Dedifferentiated amniotic fluid mesenchymal stem cell (primary cell): Measurements from ENCODE around the gene PTGR1.
"Not testable (repeated sequence)": the region's sequence is repeated elsewhere in the genome, so short reads cannot be mapped to it uniquely, and the experiment has no call there.

Experiments
- DNase-seq: peaks from one replicate; pipeline ENCODE4 v3.0.0-alpha.2; 2016; ENCODE audit errors: extremely low spot score

The PTGR1 gene

GRCh38 chr9:111613436-111614040 is 14.1 kb upstream of the PTGR1 start:
- no peak for DNase-seq

- DNase-seq = no peak
These were observed 11.4 kb upstream of the PTGR1 start for GRCh38 chr9:111610845-111611244.

GRCh38 chr9:111610149-111610548 is 10.7 kb upstream of the PTGR1 start:
- DNase-seq = no peak

GRCh38 chr9:111605041-111605559 is 5.7 kb upstream of the PTGR1 start:
- DNase-seq = no peak

GRCh38 chr9:111604054-111604615 is 4.7 kb upstream of the PTGR1 start:
- DNase-seq = no peak

GRCh38 chr9:111603041-111603440 is 3.6 kb upstream of the PTGR1 start:
- DNase-seq = no peak

GRCh38 chr9:111601237-111602018 is 2.0 kb upstream of the PTGR1 start:
- no peak for DNase-seq

GRCh38 chr9:111599955-111600343 is 502 bp upstream of the PTGR1 start:
- no peak for DNase-seq

GRCh38 chr9:111598733-111599091 is 735 bp downstream of the PTGR1 start:
- DNase-seq = no peak

- peak; percentile 27 for DNase-seq
These were observed 1.4 kb downstream of the PTGR1 start for GRCh38 chr9:111597852-111598732.

- no peak for DNase-seq
These were observed 10.6 kb downstream of the PTGR1 start for GRCh38 chr9:111588846-111589245.

- DNase-seq = no peak
These were observed 13.1 kb downstream of the PTGR1 start for GRCh38 chr9:111586378-111586777.

GRCh38 chr9:111582888-111583287 is 16.6 kb downstream of the PTGR1 start:
- no peak for DNase-seq

- DNase-seq = peak; percentile 76
These were observed 26.4 kb downstream of the PTGR1 start for GRCh38 chr9:111572950-111573604.

GRCh38 chr9:111568127-111568526 is 31.3 kb downstream of the PTGR1 start:
- DNase-seq = not testable (repeated sequence)

GRCh38 chr9:111566234-111566633 is 33.2 kb downstream of the PTGR1 start:
- DNase-seq = no peak

- no peak for DNase-seq
These were observed 38.2 kb downstream of the PTGR1 start for GRCh38 chr9:111561165-111561719.

- no peak for DNase-seq
These were observed 40.3 kb downstream of the PTGR1 start for GRCh38 chr9:111559000-111559610.

GRCh38 chr9:111555425-111555824 is 44.0 kb downstream of the PTGR1 start:
- not testable (repeated sequence) for DNase-seq

GRCh38 chr9:111548623-111549022 is 50.8 kb downstream of the PTGR1 start:
- DNase-seq = no peak
